GM19025 (cell line): Measurements from ENCODE around the gene C17orf107.

Source experiments
- ATAC-seq: cut with Tn5 transposase; IDR thresholded peaks from one replicate; pipeline ENCODE4 v1.9.1; 2021; ENCODE audit warnings: mild to moderate bottlenecking, low read depth, moderate library complexity; ENCODE audit not compliant: unreplicated experiment

The C17orf107 gene

GRCh38 chr17:4947010-4947410 is 47.7 kb downstream of the C17orf107 start:
- ATAC-seq = no peak

GRCh38 chr17:4947411-4948165 is 48.3 kb downstream of the C17orf107 start:
- ATAC-seq = no peak

GRCh38 chr17:4948166-4948930 is 49.0 kb downstream of the C17orf107 start, which contains the start of gene PFN1:
TSS of gene PFN1 (minus strand) at chr17:4948530. CDS start at chr17:4948394, 136 bp downstream.
- ATAC-seq = no peak

- ATAC-seq = peak; percentile 20
Measured at GRCh38 chr17:4948931-4949320, 49.6 kb downstream of the C17orf107 start.

GRCh38 chr17:4949321-4950074 is 50.2 kb downstream of the C17orf107 start:
- ATAC-seq = peak; percentile 32

- ATAC-seq = no peak
Measured at GRCh38 chr17:4950075-4950745, 50.9 kb downstream of the C17orf107 start.

GRCh38 chr17:4950746-4951204 is 51.4 kb downstream of the C17orf107 start, which contains the start of gene ENO3:
TSS of gene ENO3 (plus strand) at chr17:4951119. CDS start at chr17:4951830, 711 bp downstream.
- no peak for ATAC-seq

GRCh38 chr17:4951486-4951885 is 52.1 kb downstream of the C17orf107 start:
- ATAC-seq = no peak
